Measurements from ENCODE around the gene RHAG.

Gene RHAG

DNA sequence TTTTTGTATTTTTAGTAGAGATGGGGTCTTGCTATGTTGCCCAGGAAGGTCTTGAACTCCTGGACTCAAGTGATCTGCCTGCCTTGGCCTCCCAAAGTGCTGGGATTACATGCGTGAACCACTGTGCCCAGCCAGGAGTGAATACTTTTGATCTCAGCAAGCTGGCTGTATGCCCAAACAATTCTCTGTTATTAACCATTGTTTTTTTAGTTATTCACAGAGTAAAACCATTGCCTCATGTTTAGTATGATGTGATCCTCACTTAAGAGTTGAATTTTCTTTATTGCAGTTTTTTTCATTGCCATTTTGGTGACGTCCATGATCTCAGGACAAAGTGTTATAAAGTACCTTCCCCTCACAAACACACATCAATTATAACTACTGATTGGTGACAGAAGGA is 71.4 kb downstream of the RHAG start:
- H3K36me3 Mint-ChIP-seq (ENCODE audit: low read depth), result no peaks in the 10 kb centered on the region
- H3K9me3 Mint-ChIP-seq, result no peaks in the 10 kb centered on the region
- DNase-seq (ENCODE audit: low spot score), result no peak
- H3K27ac Mint-ChIP-seq, result no peak overlapping the region
- H3K27me3 Mint-ChIP-seq (ENCODE audit: low read depth), result peaks cover 7% of the 10 kb centered on the region
- no peak overlapping the region for H3K4me3 Mint-ChIP-seq
- H3K4me1 Mint-ChIP-seq (ENCODE audit: low read depth), result no peaks in the 10 kb centered on the region

DNA sequence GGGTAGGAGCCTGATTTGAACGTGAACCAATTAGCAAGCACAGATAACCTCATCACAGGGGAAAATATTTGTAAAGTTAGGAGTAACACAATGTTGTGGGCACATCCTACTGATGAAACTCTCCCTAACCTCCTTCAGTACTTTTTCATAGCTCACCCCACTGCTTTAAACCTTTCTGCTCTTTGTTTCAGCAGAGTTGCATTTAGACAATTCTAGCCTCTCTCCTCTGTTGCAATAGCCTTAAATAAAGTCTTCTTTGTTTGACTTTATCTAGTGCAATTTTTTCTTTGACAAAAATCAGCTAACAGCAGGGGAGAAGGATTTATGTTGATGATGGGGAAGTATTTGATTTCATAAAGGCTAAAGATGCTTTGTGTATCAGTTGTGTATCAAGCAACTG is 72.1 kb downstream of the RHAG start:
- H3K9me3 Mint-ChIP-seq, result no peaks in the 10 kb centered on the region
- H3K27me3 Mint-ChIP-seq (ENCODE audit: low read depth), result peaks cover 7% of the 10 kb centered on the region
- H3K27ac Mint-ChIP-seq, result no peak overlapping the region
- no peak for DNase-seq (ENCODE audit: low spot score)
- no peaks in the 10 kb centered on the region for H3K36me3 Mint-ChIP-seq (ENCODE audit: low read depth)
- no peak overlapping the region for H3K4me3 Mint-ChIP-seq
- no peaks in the 10 kb centered on the region for H3K4me1 Mint-ChIP-seq (ENCODE audit: low read depth)

DNA sequence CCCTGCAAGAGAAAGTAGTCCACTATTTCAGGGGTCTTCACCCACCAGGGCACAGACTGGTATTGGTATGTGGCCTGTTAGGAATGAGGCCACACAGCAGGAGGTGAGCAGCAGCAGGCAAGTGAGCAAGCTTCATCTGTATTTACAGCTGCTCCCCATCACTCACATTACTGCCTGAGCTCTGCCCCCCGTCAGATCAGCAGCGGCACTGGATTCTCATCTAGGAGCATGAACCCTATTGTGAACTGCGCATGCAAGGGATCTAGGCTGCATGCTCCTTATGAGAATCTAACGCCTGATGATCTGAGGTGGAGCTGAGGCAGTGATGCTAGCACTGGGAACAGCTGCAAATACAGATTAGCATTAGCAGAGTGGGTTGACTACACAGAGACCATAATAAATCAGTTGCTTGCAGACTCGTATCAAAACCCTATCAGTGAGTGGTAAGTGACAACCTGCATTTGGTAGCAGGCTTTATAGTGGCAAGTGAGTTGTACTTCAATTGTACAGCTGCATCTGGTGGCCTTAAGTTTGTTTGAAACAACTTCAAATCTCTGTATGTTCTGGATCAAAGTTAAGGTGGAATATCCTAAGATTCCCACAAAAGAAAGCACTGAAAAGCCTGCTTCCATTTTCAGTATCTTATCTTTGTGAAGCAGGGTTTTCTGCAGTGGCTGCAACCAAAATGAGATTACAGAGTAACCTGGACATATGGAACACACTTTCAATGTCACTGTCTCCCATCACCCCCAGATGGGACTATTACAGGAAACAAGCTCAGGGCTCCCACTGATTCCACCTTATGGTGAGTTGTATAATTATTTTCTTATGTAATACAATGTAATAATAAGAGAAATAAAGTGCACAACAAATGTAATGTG is 73.4 kb downstream of the RHAG start:
- Mint-ChIP-seq H3K4me1 (ENCODE audit: low read depth) (no peaks in the 10 kb centered on the region), H3K27ac (no peak overlapping the region), H3K9me3 (no peaks in the 10 kb centered on the region), H3K27me3 (ENCODE audit: low read depth) (peaks cover 7% of the 10 kb centered on the region), H3K4me3 (no peak overlapping the region), H3K36me3 (ENCODE audit: low read depth) (no peaks in the 10 kb centered on the region)
- DNase-seq (ENCODE audit: low spot score), result no peak

DNA sequence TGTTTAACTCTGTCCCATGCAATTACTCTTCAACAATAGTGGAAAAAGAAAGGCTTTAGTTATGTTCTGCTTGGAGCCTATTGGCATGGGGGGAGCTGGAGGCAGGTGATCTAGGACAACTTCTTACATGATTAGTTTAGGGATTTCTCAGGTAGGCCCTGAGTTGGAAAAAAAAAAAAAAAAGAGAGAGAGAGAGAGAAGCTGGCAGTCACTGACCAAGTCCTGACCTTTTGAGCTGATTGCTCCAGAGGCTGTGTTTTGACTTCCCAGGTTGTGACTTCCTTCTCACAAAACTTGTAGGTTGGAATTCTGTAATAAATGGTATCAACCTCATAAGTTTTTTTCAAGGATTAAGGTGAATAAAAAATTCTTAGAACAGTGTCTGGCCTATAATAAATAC is 78.4 kb downstream of the RHAG start:
- no peak for DNase-seq (ENCODE audit: low spot score)
- no peaks in the 10 kb centered on the region for H3K36me3 Mint-ChIP-seq (ENCODE audit: low read depth)
- H3K4me1 Mint-ChIP-seq (ENCODE audit: low read depth), result peaks cover 4% of the 10 kb centered on the region
- no peaks in the 10 kb centered on the region for H3K9me3 Mint-ChIP-seq
- H3K27ac Mint-ChIP-seq, result no peak overlapping the region
- H3K27me3 Mint-ChIP-seq (ENCODE audit: low read depth), result no peaks in the 10 kb centered on the region
- no peak overlapping the region for H3K4me3 Mint-ChIP-seq

DNA sequence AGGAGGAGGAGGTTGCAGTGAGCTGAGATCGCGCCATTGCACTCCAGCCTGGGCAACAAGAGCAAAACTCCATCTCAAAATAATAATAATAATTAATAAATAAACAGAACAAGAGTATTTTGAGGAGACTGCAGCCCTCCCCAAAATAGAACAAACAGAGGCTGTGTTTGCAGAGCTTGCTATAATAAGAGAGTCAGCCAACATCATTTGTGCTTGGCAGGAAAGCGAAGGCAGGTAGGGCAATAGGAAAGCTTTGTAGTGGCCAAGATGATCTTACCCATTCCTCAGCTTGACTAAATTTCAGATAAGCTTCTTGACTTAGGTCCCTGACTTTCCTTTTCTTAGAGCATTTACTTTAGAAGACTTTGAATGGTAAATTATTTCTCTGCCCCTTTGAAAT is 79.5 kb downstream of the RHAG start:
- Mint-ChIP-seq H3K4me3 (no peak overlapping the region), H3K27me3 (ENCODE audit: low read depth) (peaks cover 3% of the 10 kb centered on the region), H3K4me1 (ENCODE audit: low read depth) (peaks cover 4% of the 10 kb centered on the region), H3K27ac (no peak overlapping the region), H3K36me3 (ENCODE audit: low read depth) (no peaks in the 10 kb centered on the region), H3K9me3 (no peaks in the 10 kb centered on the region)
- no peak for DNase-seq (ENCODE audit: low spot score)

DNA sequence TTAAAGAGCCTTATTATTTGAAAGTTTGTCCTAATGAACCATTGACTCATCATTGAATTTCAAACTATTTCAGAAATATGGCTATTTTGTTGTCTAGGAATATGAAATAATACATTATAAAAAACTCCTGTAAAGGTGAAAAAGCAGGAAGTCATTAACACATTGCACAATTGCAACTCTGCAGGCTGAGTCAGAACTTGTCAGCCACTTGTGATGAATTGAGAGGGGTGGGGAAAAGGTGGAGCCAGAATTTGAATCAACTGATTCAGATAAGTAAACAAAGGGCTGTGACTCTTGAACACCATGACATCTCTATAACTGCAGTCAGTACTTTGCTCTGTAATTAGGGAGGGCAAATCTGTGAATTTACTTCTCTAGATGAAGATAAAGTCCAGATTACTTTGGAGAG is 80.2 kb downstream of the RHAG start:
- Mint-ChIP-seq H3K27me3 (ENCODE audit: low read depth) (peaks cover 7% of the 10 kb centered on the region), H3K27ac (no peak overlapping the region), H3K4me1 (ENCODE audit: low read depth) (peaks cover 9% of the 10 kb centered on the region), H3K36me3 (ENCODE audit: low read depth) (no peaks in the 10 kb centered on the region), H3K9me3 (no peaks in the 10 kb centered on the region), H3K4me3 (no peak overlapping the region)
- peak; percentile 11 for DNase-seq (ENCODE audit: low spot score)

DNA sequence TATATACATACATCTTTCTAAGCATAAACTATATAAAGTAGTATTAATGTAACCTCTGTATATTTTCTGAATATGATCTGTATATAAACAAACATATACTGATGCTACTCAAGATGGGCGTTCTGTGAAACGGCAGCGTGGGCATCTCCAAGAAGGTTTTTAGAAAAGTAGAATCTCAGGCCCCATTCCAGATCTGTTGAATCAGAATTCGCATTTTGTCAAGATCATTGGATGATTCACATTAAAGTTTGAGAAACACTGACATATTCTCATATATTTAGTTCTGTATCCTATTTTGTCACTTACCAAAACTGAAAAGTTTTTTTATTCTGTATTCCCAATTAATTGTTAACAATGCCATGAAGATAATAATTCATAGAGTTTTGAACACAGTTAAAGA is 80.7 kb downstream of the RHAG start:
- H3K27me3 Mint-ChIP-seq (ENCODE audit: low read depth), result peaks cover 9% of the 10 kb centered on the region
- DNase-seq (ENCODE audit: low spot score), result no peak
- H3K4me1 Mint-ChIP-seq (ENCODE audit: low read depth), result peaks cover 12% of the 10 kb centered on the region
- no peak overlapping the region for H3K4me3 Mint-ChIP-seq
- H3K9me3 Mint-ChIP-seq, result no peaks in the 10 kb centered on the region
- no peak overlapping the region for H3K27ac Mint-ChIP-seq
- no peaks in the 10 kb centered on the region for H3K36me3 Mint-ChIP-seq (ENCODE audit: low read depth)

All from T-helper 2 cell treated with Interferon-gamma antibody and Interleukin-4, amounts not matched to agents 5 μg/mL and 100 μg/mL, for 36 hours (primary cell).